Spleen (tissue), 7 donors: ENCODE results near the gene PROCA1.

Experiments
- CTCF ChIP-seq, 11 experiments: fragments of 200-600 bp in 7 of 11; fragments of 450-650 bp in 4 of 11; sonication (generic) in 4 of 11; IDR thresholded peaks in 8 of 11; conservative IDR thresholded peaks in 3 of 11; 1 replicate in 7 of 11; 2 replicates in 4 of 11; pipeline versions ENCODE4 v1.4.0 to v1.8.0; 2016 to 2021; ENCODE audit warnings: antibody characterized with exemption in 11 of 11, inconsistent platforms in 4 of 11, mild to moderate bottlenecking in 1 of 11
- POLR2A ChIP-seq, 3 donors: fragments of 450-650 bp; IDR thresholded peaks; one replicate each; pipeline ENCODE4 v1.5.1; 2017; ENCODE audit warnings: antibody characterized with exemption in 3 of 3, mild to moderate bottlenecking in 1 of 3
- POLR2AphosphoS5 ChIP-seq, 3 donors: sonication (generic); formaldehyde crosslinking; IDR thresholded peaks; one replicate each; pipeline ENCODE4 v1.5.1; 2017; ENCODE audit warnings: antibody characterized with exemption in 3 of 3
- donor health status: DM: no; HTN: no; CAD: no; lungs with moderate emphysema.
- donor health status: DM: no; HTN: no; CAD: no.
- donor health status: DM: no; HTN: no; CAD: no.

GRCh38 chr17:28700278-28700677 is 11.4 kb downstream of the PROCA1 start:
- TF ChIP-seq CTCF (IDR thresholded peaks at IDR 0.05 in 8 of 11, conservative IDR thresholded peaks at IDR 0.05 in 3 of 11) (no peak), POLR2AphosphoS5 (IDR thresholded peaks at IDR 0.05) (peak in 2 of 3 donors; percentile 10 to 40), POLR2A (IDR thresholded peaks at IDR 0.05) (no peak)
